ENCODE results near the gene DTX3. TPM values are rescaled to one million over a fixed set of nuclear protein-coding genes. Genes with fewer than 3 reads are reported as not detected.
"Not testable (repeated sequence)": the region's sequence is repeated elsewhere in the genome, so short reads cannot be mapped to it uniquely, and the experiment has no call there.

The DTX3 gene
- 10 to 100 TPM; 42.2 to 59.9 TPM for total RNA-seq

GRCh38 chr12:57604454-57604991 lies at the start of gene DTX3:
DTX3 (plus strand) TSS chr12:57604824; CDS start chr12:57606518, 1,694 bp downstream.
- Histone ChIP-seq H3K27ac (peak within 1 kb of the TSS; percentile 92 to 96), H3K4me1 (replicated peaks) (no peaks in the 10 kb centered on the region), H3K9me3 (no peaks in the 10 kb centered on the region), H3K27me3 (replicated peaks; ENCODE audit: insufficient read depth) (no peaks in the 10 kb centered on the region), H3K4me3 (peak within 1 kb of the TSS; percentile 84 to 89), H3K36me3 (no peaks in the 10 kb centered on the region)
- intact Hi-C loops (cut with DNase I): no loop called here
- WGBS: 2% methylated on average over 28 of the region's 36 CpGs
- DNase-seq (ENCODE audit: low spot score): peak; percentile 66
- TF ChIP-seq CTCF (IDR thresholded peaks at IDR 0.05) (no peak), POLR2A (IDR thresholded peaks at IDR 0.05) (no peak), POLR2AphosphoS5 (IDR thresholded peaks at IDR 0.05) (peak; percentile 16)

GRCh38 chr12:57554897-57555296 lies 49.7 kb upstream of the DTX3 start:
- Histone ChIP-seq H3K36me3 (no peaks in the 10 kb centered on the region), H3K4me3 (no peak overlapping the region), H3K27ac (no peak overlapping the region), H3K4me1 (replicated peaks) (no peaks in the 10 kb centered on the region), H3K27me3 (replicated peaks; ENCODE audit: insufficient read depth) (peaks cover 8% of the 10 kb centered on the region), H3K9me3 (no peaks in the 10 kb centered on the region)
- intact Hi-C loops (cut with DNase I): no loop called here
- WGBS: 100% methylated on average over 1 of the region's 1 CpG
- no peak for DNase-seq (ENCODE audit: low spot score)
- TF ChIP-seq POLR2AphosphoS5 (IDR thresholded peaks at IDR 0.05): no peak
- TF ChIP-seq POLR2A (IDR thresholded peaks at IDR 0.05): no peak
- TF ChIP-seq CTCF (IDR thresholded peaks at IDR 0.05): no peak

GRCh38 chr12:57558864-57559263 lies 45.8 kb upstream of the DTX3 start:
- Histone ChIP-seq H3K36me3 (no peaks in the 10 kb centered on the region), H3K27ac (no peak overlapping the region), H3K4me3 (no peak overlapping the region), H3K4me1 (replicated peaks) (no peaks in the 10 kb centered on the region), H3K27me3 (replicated peaks; ENCODE audit: insufficient read depth) (no peaks in the 10 kb centered on the region), H3K9me3 (no peaks in the 10 kb centered on the region)
- no peak for DNase-seq (ENCODE audit: low spot score)
- 86% methylated on average over 4 of the region's 4 CpGs for WGBS
- intact Hi-C loops (cut with DNase I): no loop called here
- TF ChIP-seq POLR2A (IDR thresholded peaks at IDR 0.05) (no peak), CTCF (IDR thresholded peaks at IDR 0.05) (no peak), POLR2AphosphoS5 (IDR thresholded peaks at IDR 0.05) (no peak)

GRCh38 chr12:57560516-57560915 lies 44.1 kb upstream of the DTX3 start:
- H3K27me3 ChIP-seq (replicated peaks; ENCODE audit: insufficient read depth): no peaks in the 10 kb centered on the region
- no peaks in the 10 kb centered on the region for H3K36me3 ChIP-seq
- H3K27ac ChIP-seq: no peak overlapping the region
- no peak overlapping the region for H3K4me3 ChIP-seq
- no peaks in the 10 kb centered on the region for H3K9me3 ChIP-seq
- no peaks in the 10 kb centered on the region for H3K4me1 ChIP-seq (replicated peaks)
- WGBS: 80% methylated on average over 2 of the region's 2 CpGs
- intact Hi-C loops (cut with DNase I): no loop called here
- no peak for TF ChIP-seq POLR2AphosphoS5 (IDR thresholded peaks at IDR 0.05)
- no peak for TF ChIP-seq POLR2A (IDR thresholded peaks at IDR 0.05)
- TF ChIP-seq CTCF (IDR thresholded peaks at IDR 0.05): no peak
- no peak for DNase-seq (ENCODE audit: low spot score)

GRCh38 chr12:57561117-57561516 lies 43.5 kb upstream of the DTX3 start:
- H3K27ac ChIP-seq; H3K4me3 ChIP-seq; H3K9me3 ChIP-seq; DNase-seq (ENCODE audit: low spot score); H3K36me3 ChIP-seq; H3K4me1 ChIP-seq (replicated peaks); H3K27me3 ChIP-seq (replicated peaks; ENCODE audit: insufficient read depth); intact Hi-C loops (cut with DNase I): not testable (repeated sequence)
- 78% methylated on average over 1 of the region's 1 CpG for WGBS
